Right cardiac atrium (tissue), 5 donors: ENCODE data around the gene KLRK1. TPM values are rescaled to one million over a fixed set of nuclear protein-coding genes. Genes with fewer than 3 reads are reported as not detected.
A peak's percentile ranks its signal among the peaks of the same experiment; 100 is the strongest.
"Not testable (repeated sequence)": the region's sequence is repeated elsewhere in the genome, so short reads cannot be mapped to it uniquely, and the experiment has no call there.

ENCODE experiments used
- ATAC-seq, 2 donors: fragments of 200-7000 bp; cut with Tn5 transposase; one replicate each; pipeline versions ENCODE4 v1.8.0 to v1.9.1; 2020; ENCODE audit warnings: moderate library complexity in 2 of 2, mild to moderate bottlenecking in 1 of 2
- DNase-seq, 3 donors: peaks; one replicate each; pipeline ENCODE4 v3.0.0-alpha.2; 2020
- H3K27ac ChIP-seq: one replicate; pipeline ENCODE4 v1.5.1; 2013; ENCODE audit warnings: mild to moderate bottlenecking, low read length, control low read depth, moderate library complexity
- H3K27me3 ChIP-seq: one replicate; pipeline ENCODE4 v1.6.1; 2013; ENCODE audit not compliant: control insufficient read depth, insufficient read depth
- H3K4me1 ChIP-seq: one replicate; pipeline ENCODE4 v1.6.1; 2013; ENCODE audit warnings: low read length; ENCODE audit not compliant: control insufficient read depth, insufficient read depth
- H3K4me3 ChIP-seq: one replicate; pipeline ENCODE4 v1.5.1; 2013; ENCODE audit warnings: low read length, control low read depth
- H3K9me3 ChIP-seq: one replicate; pipeline ENCODE4 v1.6.1; 2013; ENCODE audit warnings: low read length; ENCODE audit not compliant: control insufficient read depth
- WGBS: extraction: QIAGEN DNeasy Blood & Tissue Kit; methylation state at CpG from one replicate; pipeline ENCODE4 v1.1.7; 2013; 5-methylcytosine and 5-hydroxymethylcytosine counted together
- intact Hi-C, 4 donors: fragments of 100-400 bp; cut with DNase I; formaldehyde crosslinking; loops; one replicate each; pipeline versions ENCODE4 v1.11.0 to v1.14.0; 2022 to 2023
- polyA plus RNA-seq: library from polyadenylated mRNA; stranded (reverse); fragments of 200-250 nt; gene quantifications from one replicate; pipeline ENCODE4 v1.2.3, GENCODE V29; 2013
- total RNA-seq, 4 donors: library from RNA; stranded (reverse); fragmentation: NEBNext Ultra II Directional; extraction: Animal tissue kit (Norgen Biotek cat#: 25700); gene quantifications; one replicate each; pipeline ENCODE4 v1.2.1, GENCODE V29; 2021
- donor health status: healthy with polysubstance abuse.
- donor health status: DM: no; HTN: yes; CAD: no.
- donor health status: DM: no; HTN: no; CAD: no.
- donor health status: DM: no; HTN: yes; CAD: no; lungs with severe emphysema.
- donor health status: DM: yes; HTN: yes; CAD: no.

KLRK1 gene
- total and polyA plus RNA-seq, 5 donors: 0.39 to 0.97 (median 0.59) TPM

- H3K4me1 ChIP-seq, intact Hi-C loops, H3K4me3 ChIP-seq, ATAC-seq, H3K9me3 ChIP-seq, H3K27ac ChIP-seq, DNase-seq, H3K27me3 ChIP-seq: not testable (repeated sequence)
- 83% methylated on average over 4 of the region's 4 CpGs for WGBS
Measured at GRCh38 chr12:10338470-10338869, 51.4 kb downstream of the KLRK1 start.

DNA sequence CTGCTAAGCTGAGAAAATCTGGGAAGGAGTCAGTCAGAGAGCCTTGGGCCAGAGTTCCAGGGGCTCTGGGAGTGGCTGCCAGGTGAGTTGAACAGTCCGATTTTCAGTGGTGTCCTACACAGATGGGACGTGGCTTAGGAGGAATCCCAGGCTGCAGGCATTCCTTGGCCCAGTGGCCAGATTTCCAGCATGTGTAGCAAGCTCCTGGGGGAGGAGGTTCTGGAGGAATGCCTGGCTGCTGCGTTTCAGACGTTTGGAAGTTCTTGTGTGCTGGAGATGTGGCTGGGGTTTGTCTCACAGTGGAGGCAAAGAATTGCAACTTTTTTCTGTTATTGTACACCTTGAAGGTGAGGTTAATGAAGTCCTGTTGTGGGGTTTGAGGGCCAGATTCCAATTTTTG lies 53.6 kb downstream of the KLRK1 start:
- peak; percentile 19 to 56 (median 51) for DNase-seq
- H3K4me1 ChIP-seq, intact Hi-C loops, H3K27ac ChIP-seq, H3K27me3 ChIP-seq, ATAC-seq, H3K4me3 ChIP-seq, H3K9me3 ChIP-seq: not testable (repeated sequence)
- 33% methylated on average over 4 of the region's 4 CpGs for WGBS

GRCh38 chr12:10331642-10332239 lies 58.1 kb downstream of the KLRK1 start:
- H3K9me3 ChIP-seq: no peaks in the 10 kb centered on the region
- no peaks in the 10 kb centered on the region for H3K27me3 ChIP-seq
- ATAC-seq (peak; percentile 76 to 83), DNase-seq (no peak)
- no peaks in the 10 kb centered on the region for H3K4me1 ChIP-seq
- intact Hi-C loops: loop anchor here in 2 of 4 donors (5.0 kb wide), 1 partner anchor 231 kb away; no protein-coding TSS in a partner anchor
- 46% methylated on average over 2 of the region's 2 CpGs for WGBS
- H3K27ac ChIP-seq: no peak overlapping the region
- H3K4me3 ChIP-seq: no peak overlapping the region

DNA sequence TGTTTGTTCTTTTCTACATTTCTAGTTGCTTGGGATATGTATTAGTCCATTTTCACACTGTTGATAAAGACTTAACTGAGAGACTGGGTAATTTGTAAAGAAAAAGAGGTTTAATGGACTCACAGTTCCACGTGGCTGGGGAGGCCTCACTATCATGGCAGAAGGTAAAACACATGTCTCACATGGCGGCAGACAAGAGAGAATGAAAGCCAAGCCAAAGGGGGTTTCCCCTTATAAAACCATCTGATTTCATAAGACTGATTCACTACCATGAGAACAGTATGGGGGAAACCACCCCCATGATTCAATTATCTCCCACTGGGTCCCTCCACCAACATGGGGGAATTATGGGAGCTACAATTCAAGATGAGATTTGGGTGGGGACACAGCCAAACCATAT lies 61.1 kb downstream of the KLRK1 start:
- H3K27ac ChIP-seq, H3K27me3 ChIP-seq, H3K4me1 ChIP-seq, DNase-seq, ATAC-seq, H3K9me3 ChIP-seq, H3K4me3 ChIP-seq: not testable (repeated sequence)
- WGBS: 75% methylated on average over 2 of the region's 2 CpGs
- intact Hi-C loops: loop anchor here in 2 of 4 donors (10.0 kb wide), 1 partner anchor 236 kb away; no protein-coding TSS in a partner anchor

Other genes with a start within 250 kb of the KLRK1 start
- gene OLR1, start 217.9 kb downstream of the KLRK1 start, total RNA-seq: under 1 TPM; 0.60 to 0.81 (median 0.75) TPM
- gene OLR1, start 217.9 kb downstream of the KLRK1 start, polyA plus RNA-seq: 0.27 TPM
- gene TMEM52B, start 211.0 kb downstream of the KLRK1 start, total RNA-seq: not detected
- 0.07 TPM for gene TMEM52B, start 211.0 kb downstream of the KLRK1 start, polyA plus RNA-seq
- gene GABARAPL1, start 177.2 kb downstream of the KLRK1 start, total RNA-seq: 100 to 1,000 TPM; 212 to 302 (median 279) TPM
- gene GABARAPL1, start 177.2 kb downstream of the KLRK1 start, polyA plus RNA-seq: 208 TPM
- 1 to 10 TPM; 1.8 to 3.3 (median 2.9) TPM for gene KLRD1, start 82.2 kb downstream of the KLRK1 start, total RNA-seq
- 0.75 TPM for gene KLRD1, start 82.2 kb downstream of the KLRK1 start, polyA plus RNA-seq
- gene KLRC4, start 19.7 kb upstream of the KLRK1 start, total RNA-seq: not detected
- gene KLRC4, start 19.7 kb upstream of the KLRK1 start, polyA plus RNA-seq: not detected
- gene KLRC3, start 30.6 kb upstream of the KLRK1 start, total RNA-seq: not detected
- gene KLRC3, start 30.6 kb upstream of the KLRK1 start, polyA plus RNA-seq: not detected
- not detected for gene KLRC2, start 46.0 kb upstream of the KLRK1 start, total RNA-seq
- gene KLRC2, start 46.0 kb upstream of the KLRK1 start, polyA plus RNA-seq: 0.07 TPM
- under 1 TPM in 1 of 4 donors, not detected in 3; 0.40 TPM for gene KLRC1, start 63.3 kb upstream of the KLRK1 start, total RNA-seq
- 0.23 TPM for gene KLRC1, start 63.3 kb upstream of the KLRK1 start, polyA plus RNA-seq
- gene EIF2S3B, start 115.8 kb upstream of the KLRK1 start, total RNA-seq: 1 to 10 TPM in 1 of 4 donors, under 1 TPM in 3; 0.29 to 1.3 (median 0.40) TPM
- gene EIF2S3B, start 115.8 kb upstream of the KLRK1 start, polyA plus RNA-seq: 0.70 TPM
- gene MAGOHB, start 223.6 kb upstream of the KLRK1 start, total RNA-seq: 10 to 100 TPM; 12.8 to 17.4 (median 14.0) TPM
- gene MAGOHB, start 223.6 kb upstream of the KLRK1 start, polyA plus RNA-seq: 16.4 TPM